D341Med (cell line): ENCODE data around the gene CCDC97.

Source experiments
- DNase-seq: peaks from one replicate; pipeline ENCODE4 v3.0.0; 2012; ENCODE audit warnings: low spot score

The CCDC97 gene

GRCh38 chr19:41320185-41320518 lies 10.2 kb downstream of the CCDC97 start:
- no peak for DNase-seq

DNA sequence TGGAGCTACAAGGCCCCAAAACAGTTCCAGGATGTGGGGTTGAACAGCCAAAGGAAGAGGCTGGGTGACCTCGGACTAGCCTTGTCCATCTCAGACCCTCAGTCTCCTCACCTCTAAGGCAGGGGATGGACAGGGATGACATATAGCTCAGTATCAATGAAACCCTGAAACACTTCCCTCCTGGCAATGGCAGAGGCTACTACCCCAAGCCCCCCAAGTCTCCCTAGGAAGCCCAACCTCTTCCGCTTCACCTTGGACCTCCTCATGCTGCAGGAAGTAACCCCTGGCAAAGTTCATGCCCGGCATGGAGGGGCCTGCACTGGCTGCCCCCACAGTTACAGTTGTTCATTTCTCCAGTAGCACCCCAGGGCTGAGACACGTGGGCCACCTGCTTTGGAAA lies 10.6 kb downstream of the CCDC97 start:
- DNase-seq, result no peak

- DNase-seq, result no peak
These were observed 11.2 kb downstream of the CCDC97 start for GRCh38 chr19:41321204-41321599.

DNA sequence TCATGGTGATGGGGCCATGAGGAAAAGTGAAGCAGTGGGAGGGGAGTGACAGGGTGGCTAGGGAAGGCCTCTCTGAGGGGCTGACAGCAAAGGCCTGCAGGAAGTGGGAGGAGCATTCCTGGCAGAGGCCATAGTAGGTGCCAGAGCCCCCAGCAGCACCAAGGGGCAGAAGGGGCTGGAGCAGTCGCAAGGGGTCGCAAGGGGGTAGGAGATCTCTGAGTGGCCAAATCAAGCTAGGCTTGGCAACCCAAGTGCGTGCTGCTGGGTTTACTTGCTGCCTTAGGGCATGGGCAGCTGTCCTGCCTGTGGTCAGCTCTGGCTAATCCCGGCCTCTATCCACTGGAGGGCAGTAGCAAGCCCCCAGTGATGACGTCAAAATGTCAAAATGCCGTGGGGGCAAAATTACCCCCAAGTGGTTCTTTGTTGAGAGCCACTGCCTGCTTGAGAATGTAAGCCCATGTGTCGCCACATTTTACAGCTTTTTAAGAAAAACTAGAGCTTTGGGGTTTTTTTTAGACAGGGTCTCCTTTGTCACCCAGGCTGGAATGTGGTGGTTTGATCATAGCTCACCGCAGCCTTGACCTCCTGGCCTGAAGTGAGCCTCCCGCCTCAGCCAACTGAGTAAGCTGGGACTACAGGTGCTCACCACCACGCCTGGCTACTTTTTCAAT lies 11.8 kb downstream of the CCDC97 start:
- peak; percentile 50 for DNase-seq

DNA sequence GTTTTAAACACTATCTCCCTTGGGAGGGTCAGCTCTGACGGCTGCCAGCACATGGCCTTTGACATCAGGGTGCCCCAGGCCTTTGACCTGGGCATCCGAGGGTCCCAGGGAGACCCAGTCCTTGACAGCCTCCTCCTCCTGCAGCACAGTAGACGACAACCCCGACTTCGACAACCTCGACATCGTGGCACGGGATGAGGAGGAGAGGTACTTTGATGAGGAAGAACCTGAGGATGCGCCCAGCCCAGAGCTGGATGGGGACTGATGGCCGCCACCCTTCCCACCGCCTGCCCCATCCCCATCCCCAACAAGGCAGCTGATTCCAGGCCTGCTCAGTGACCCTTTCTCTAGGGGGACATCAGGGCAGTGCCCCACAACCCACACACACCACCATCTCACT lies 12.5 kb downstream of the CCDC97 start:
- DNase-seq, result no peak

GRCh38 chr19:41323023-41323422 lies 13.1 kb downstream of the CCDC97 start:
- DNase-seq, result no peak

GRCh38 chr19:41323430-41324125 lies 13.6 kb downstream of the CCDC97 start:
- DNase-seq, result no peak

GRCh38 chr19:41324231-41324702 lies 14.3 kb downstream of the CCDC97 start:
- DNase-seq, result no peak

GRCh38 chr19:41324921-41325639 lies 15.1 kb downstream of the CCDC97 start:
- no peak for DNase-seq

DNA sequence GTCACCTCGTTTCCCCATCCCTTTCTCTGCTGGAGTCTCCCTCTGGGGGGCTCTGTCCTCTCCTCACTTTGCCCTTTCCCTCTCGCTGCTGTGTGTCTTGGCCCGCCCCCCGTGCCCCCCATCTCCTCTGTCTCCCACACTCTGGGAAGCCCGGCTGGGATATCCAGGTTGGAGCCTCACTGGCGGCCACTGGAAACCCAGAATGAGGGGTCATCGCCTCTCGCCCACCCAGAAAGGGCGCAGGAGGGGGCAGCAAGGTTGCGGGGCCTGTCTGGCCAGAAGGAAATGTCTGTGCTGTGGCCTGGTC lies 15.6 kb downstream of the CCDC97 start:
- no peak for DNase-seq

- no peak for DNase-seq
These were observed 16.2 kb downstream of the CCDC97 start for GRCh38 chr19:41325947-41326706.

GRCh38 chr19:41327076-41327575 lies 17.2 kb downstream of the CCDC97 start:
- DNase-seq, result no peak

- no peak for DNase-seq
These were observed 17.7 kb downstream of the CCDC97 start for GRCh38 chr19:41327576-41328156.

DNA sequence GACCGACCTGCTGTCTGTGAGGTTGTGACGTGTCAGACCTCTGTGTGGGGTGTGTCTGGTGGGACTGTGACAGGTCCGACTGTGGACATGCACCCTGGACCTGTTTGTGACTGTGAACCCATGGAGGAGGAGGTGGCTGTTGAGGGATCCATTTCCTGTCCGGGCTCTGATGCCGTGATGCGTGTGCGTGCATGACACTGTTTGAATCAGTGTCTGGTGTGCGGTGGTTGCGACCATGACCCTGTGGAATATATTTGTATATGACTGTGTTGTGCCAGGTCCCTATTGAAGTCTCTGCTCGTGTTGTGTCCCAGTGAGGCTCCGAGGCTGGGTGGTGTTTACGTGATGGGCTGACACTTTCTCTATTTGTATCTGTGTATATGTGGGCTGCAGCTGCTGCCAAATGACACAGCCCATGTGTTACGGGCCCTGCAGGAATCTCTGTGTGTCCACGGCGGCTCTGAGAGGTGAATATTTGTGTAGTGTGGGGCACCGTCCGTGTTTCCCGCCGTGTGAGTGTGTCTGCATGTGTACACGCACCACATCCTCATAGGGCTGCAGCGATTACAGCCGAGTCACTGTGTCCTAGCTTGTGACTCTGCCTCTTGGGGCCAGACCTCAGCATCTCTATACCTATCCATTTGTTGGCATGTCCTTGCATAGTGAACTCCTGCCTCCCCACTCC lies 18.3 kb downstream of the CCDC97 start:
- DNase-seq, result no peak

- no peak for DNase-seq
These were observed 18.9 kb downstream of the CCDC97 start for GRCh38 chr19:41328842-41329225.

- no peak for DNase-seq
These were observed 20.5 kb downstream of the CCDC97 start for GRCh38 chr19:41330481-41330880.

- peak; percentile 29 for DNase-seq
These were observed 21.1 kb downstream of the CCDC97 start for GRCh38 chr19:41330946-41331678.

- DNase-seq, result peak; percentile 44
These were observed 22.0 kb downstream of the CCDC97 start for GRCh38 chr19:41332000-41332399.

- DNase-seq, result no peak
These were observed 22.5 kb downstream of the CCDC97 start for GRCh38 chr19:41332468-41332867.

GRCh38 chr19:41334793-41335192 lies 24.8 kb downstream of the CCDC97 start:
- no peak for DNase-seq

DNA sequence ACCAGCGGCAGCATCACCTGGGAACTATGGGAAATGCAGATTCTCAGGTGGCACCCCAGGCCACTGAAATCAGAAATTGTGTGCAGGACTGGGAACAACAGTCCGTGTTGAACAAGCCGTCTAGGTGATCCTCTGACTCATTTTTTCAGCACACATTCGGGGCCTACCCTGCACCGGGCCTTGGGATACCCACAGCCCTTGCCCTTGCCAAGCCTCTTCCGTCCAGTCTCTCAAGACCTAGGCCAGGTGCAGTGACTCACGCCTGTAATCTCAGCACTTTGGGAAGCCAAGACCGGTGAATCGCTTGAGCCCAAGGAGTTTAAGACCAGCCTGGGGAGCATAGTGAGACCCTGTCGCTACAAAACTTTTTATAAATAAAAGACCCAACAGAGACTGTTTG lies 25.5 kb downstream of the CCDC97 start:
- DNase-seq, result no peak
